ENCODE data around the gene SRF.

DNA sequence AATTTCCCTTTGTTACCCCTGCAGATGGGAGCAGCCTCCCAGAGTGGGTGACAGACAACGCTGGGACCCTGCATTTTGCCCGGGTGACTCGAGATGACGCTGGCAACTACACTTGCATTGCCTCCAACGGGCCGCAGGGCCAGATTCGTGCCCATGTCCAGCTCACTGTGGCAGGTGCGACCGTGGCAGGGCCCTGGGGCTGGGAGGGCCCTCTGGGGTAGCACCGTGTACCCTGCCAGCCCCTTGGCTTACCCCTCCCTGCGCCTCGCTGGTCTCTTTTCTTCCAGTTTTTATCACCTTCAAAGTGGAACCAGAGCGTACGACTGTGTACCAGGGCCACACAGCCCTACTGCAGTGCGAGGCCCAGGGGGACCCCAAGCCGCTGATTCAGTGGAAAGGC is 29.4 kb upstream of the SRF start:
- TF ChIP-seq EZH2 (IDR thresholded peaks at IDR 0.05) = no peak
- no peak for TF ChIP-seq POLR2AphosphoS5 (IDR thresholded peaks at IDR 0.05; ENCODE audit: borderline replicate concordance, low read depth, low read length)
- no peak for TF ChIP-seq FOXP2 (optimal IDR thresholded peaks at IDR 0.05; ENCODE audit: control extremely low read depth, extremely low read length, insufficient read depth)
